ENCODE measurements around the gene BLVRB. TPM values are rescaled to one million over a fixed set of nuclear protein-coding genes. Genes with fewer than 3 reads are reported as not detected.
"Not testable (repeated sequence)": the region's sequence is repeated elsewhere in the genome, so short reads cannot be mapped to it uniquely, and the experiment has no call there.

BLVRB gene
- polyA plus RNA-seq, 3 donors, result 38.2 to 44.1 (median 39.8) TPM

DNA sequence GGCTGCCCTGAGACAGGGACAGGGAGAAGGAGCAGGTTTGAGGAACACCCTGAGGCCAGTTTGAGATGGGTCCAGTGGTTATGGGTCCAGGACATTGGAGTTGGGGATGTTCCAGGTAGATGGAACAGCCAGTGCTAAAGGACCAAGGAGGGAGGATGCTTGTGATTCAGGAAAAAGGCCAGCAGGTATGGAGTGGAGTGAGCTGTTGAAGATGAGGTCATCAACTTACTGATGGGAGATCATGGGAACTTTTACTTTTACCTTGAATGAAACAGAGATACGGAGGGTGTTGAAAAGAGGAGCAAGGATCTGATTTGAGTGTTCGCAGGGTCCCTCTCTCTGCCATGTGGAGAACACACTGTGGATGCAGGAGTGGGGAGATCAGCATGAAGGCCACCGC, 26.7 kb upstream of the BLVRB start:
- no peak for DNase-seq (ENCODE audit: low read depth in 3 of 3, low spot score in 2 of 3)

GRCh38 chr19:40489882-40490230, 24.3 kb upstream of the BLVRB start:
- no peak for DNase-seq (ENCODE audit: low read depth in 3 of 3, low spot score in 2 of 3)

DNA sequence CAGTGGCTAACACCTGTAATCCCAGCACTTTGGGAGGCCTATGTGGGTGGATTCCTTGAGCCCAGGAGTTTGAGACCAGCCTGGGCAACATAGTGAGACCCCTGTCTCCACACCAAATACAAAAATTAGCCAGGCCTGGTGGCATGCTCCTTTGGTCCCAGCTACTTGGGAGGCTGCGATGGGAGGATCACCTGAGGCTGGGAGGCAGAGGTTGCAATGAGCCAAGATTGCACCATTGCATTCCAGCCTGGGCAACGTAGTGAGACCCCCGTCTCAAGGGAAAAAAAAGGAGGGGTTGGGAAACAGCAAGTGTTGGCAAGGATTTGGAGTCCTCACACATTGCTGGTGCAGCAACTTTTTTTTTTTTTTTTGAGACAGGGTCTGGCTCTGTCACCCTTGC, 20.5 kb upstream of the BLVRB start:
- no peak for DNase-seq (ENCODE audit: low read depth in 3 of 3, low spot score in 2 of 3)

- not testable (repeated sequence) for DNase-seq (ENCODE audit: low read depth in 3 of 3, low spot score in 2 of 3)
These were observed 10.5 kb upstream of the BLVRB start for GRCh38 chr19:40475878-40476644.

DNA sequence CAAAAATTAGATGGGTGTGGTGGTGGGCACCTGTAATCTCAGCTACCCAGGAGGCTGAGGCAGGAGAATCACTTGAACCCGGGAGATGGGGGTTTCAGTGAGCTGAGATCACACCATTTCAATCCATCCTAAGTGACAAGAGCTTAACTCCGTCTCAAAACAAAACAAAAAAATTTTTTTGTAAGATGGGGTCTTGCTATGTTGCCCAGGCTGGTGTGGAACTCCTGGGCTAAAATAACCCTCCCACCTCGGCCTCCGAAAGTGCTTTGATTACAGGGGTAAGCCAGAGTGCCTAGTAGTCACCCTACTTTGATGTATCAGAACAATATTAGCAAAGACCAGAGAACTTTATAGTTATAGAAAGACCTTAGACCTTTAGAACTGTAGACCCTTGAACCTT, 9.2 kb upstream of the BLVRB start:
- DNase-seq (ENCODE audit: low read depth in 3 of 3, low spot score in 2 of 3), result no peak

- no peak for DNase-seq (ENCODE audit: low read depth in 3 of 3, low spot score in 2 of 3)
These were observed 7.0 kb upstream of the BLVRB start for GRCh38 chr19:40472516-40472915.

- DNase-seq (ENCODE audit: low read depth in 3 of 3, low spot score in 2 of 3), result no peak
These were observed 5.6 kb upstream of the BLVRB start for GRCh38 chr19:40471111-40471510.

DNA sequence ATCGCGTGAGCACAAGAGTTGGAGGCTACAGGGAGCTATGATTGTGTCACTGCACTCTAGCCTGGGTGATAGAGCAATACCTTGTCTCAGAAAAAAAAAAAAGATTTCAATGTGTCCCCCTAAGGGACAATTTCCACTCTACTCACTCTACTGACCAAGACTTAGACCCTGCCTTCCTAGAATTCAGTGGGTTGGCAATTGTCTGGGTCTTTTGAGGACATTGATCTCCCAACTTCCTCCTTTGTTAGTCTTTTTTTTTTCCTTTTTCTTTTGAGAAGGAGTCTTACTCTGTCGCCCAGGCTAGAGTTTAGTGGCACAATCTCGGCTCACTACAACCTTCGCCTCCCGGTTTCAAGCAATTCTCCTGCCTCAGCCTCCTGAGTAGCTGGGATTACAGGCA, 3.5 kb upstream of the BLVRB start:
- DNase-seq (ENCODE audit: low read depth in 3 of 3, low spot score in 2 of 3), result no peak

DNA sequence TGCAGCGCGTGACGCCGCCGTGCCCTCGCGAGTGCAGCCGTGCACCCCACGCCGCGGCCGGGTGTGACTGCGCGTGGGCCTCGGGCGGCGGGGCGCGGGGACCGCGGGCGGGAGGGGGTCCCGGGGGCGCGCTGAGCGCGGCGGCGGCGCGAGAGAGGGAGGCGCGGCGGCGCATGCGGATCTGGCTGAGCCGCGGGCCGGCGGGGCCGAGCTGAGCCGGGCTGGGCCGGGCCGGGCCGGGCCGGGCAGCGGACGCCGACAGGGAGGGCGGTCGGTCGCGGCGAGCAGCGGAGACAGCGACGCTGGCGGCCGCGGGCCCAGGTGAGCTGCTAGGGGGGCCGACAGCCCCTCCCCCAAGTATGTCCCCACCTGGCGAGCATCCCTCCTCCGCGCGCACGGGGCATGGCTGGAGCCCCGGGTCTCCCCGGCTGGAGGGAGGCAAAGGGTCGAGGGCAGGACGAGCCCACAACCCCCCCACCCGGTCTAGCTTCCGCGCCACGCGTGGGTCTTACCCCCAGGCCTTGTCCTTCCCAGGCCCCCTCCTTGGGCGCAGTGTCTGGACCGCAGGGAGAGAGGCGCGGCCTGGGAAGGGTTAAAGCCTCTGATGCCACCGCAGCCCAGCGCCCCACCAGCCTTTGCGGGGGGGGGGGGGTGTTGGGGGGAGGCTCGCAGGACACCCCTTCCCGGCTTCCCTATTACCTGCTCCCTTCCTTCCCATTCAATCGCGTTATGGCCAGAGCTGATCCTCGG, 1.6 kb upstream of the BLVRB start, which contains the start of gene SPTBN4:
TSS of gene SPTBN4 (plus strand) at position 17 of the 750 bp plus-strand sequence. CDS start 5,621 bp downstream, outside the sequence.
- no peak for DNase-seq (ENCODE audit: low read depth in 3 of 3, low spot score in 2 of 3)

DNA sequence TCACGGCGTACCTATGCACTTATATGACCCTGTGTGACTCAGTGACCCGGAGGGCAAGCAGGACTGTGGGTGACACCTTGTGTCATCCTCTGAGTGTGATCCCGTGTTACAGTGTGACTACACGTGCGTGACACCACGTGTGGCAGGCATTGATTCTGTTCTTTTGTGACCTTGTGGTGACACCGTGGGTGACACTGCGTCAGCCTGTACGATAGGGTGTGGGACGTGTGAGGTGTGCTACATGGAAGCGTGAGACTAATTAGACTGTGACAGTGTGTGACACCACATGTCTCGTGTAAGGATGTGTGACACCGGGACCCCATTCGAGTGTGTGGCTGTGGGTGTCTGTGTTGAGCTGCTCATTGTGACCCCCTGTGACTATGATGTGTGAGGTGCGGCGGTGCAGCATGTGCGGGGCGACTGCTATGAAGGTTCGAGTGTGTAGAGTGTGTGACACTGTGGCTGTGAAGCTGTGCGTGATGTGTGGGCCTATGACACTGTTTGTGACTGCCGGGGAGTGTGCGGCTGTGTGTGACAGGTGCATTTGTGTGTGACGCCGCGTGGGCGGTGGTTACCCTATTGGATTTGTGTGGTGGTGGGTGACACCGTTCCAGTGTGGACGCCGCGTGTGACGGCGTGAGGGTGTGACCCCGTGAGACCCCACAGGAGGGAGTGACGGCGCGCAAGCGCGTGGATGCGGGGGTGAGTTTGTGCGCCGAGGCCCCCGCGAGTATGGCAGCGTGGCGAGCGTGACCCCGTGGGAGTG, 857 bp upstream of the BLVRB start:
- DNase-seq (ENCODE audit: low read depth in 3 of 3, low spot score in 2 of 3), result no peak

GRCh38 chr19:40465025-40465556, 454 bp downstream of the BLVRB start:
- no peak for DNase-seq (ENCODE audit: low read depth in 3 of 3, low spot score in 2 of 3)

- peak in 2 of 3 donors; percentile 48 to 81 for DNase-seq (ENCODE audit: low read depth in 3 of 3, low spot score in 2 of 3)
These were observed 1.2 kb downstream of the BLVRB start for GRCh38 chr19:40464059-40465024.

DNA sequence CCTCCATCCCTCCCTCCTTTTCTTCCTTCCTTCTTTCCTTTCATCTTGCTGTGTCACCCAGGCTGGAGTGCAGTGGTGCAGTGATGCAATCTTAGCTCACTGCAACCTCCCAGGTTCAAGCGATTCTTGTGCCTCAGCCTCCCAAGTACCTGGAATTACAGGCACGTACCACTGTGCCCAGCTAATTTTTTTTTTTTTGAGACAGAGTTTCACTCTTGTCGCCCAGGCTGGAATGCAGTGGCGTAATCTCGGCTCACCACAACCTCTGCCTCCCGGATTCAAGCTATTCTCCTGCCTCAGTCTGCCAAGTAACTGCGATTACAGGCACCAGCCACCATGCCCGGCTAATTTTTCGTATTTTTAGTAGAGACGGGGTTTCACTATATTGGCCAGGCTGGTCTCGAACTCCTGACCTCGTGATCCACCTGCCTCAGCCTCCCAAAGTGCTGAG, 1.9 kb downstream of the BLVRB start:
- not testable (repeated sequence) for DNase-seq (ENCODE audit: low read depth in 3 of 3, low spot score in 2 of 3)

DNA sequence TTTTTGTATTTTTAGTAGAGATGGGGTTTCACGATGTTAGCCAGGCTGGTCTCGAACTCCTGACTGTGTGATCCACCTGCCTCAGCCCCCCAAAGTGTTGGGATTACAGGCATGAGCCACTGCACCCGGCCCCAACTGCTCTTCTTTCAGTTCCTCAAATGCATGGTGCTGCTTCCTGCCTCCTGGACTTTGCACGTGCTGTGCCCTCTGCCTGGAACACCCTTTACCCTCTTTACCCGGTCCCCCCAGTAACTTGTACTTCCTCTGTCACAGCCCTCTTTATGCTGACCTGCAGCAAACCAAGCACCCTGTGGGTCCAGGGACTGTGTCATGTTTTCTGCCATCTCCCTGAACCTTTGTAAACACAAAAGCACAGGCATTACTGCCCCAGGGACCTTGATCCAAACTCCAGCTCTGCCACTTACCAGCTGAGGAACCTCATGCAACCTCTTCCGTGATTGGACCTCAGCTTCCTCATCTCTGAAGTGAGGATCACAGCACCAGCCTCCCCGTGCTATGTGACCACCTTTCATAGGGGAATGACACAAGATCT, 3.8 kb downstream of the BLVRB start:
- DNase-seq (ENCODE audit: low read depth in 3 of 3, low spot score in 2 of 3), result no peak

- DNase-seq (ENCODE audit: low read depth in 3 of 3, low spot score in 2 of 3), result no peak
These were observed 5.4 kb downstream of the BLVRB start for GRCh38 chr19:40460185-40460584.

GRCh38 chr19:40458597-40458974, 7.0 kb downstream of the BLVRB start:
- no peak for DNase-seq (ENCODE audit: low read depth in 3 of 3, low spot score in 2 of 3)

DNA sequence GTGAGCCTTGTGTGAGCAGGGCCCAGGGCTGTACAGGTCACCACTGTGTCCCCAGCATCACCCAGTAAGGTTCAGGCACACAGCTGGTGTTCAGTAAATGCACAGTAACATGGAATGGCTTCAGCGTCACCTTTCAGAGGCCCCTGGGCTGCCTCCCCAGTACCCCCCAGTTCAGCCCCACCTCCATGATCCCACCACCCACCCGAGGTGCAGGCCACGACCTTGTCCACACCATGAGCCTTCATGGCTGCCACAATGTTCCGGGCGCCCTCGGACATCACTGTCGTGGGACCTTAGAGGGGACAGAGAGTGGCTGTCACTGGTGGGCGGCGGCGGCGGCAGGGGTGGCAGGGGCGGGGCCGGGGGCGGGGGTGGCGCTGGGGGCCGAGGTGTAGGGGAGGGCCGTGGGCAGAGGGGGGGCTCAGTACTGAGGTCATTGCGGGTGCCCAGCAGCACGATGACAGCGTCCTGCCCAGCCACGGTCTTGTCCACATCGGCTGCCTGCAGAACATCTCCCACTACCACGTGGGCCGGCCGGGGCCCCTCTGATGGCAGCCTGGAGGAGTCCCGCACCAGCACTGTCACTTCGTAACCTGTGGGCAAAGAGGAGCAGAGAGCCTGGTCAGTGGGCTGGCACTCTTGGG, 7.5 kb downstream of the BLVRB start:
- no peak for DNase-seq (ENCODE audit: low read depth in 3 of 3, low spot score in 2 of 3)

- no peak for DNase-seq (ENCODE audit: low read depth in 3 of 3, low spot score in 2 of 3)
These were observed 8.5 kb downstream of the BLVRB start for GRCh38 chr19:40457048-40457447.

- not testable (repeated sequence) for DNase-seq (ENCODE audit: low read depth in 3 of 3, low spot score in 2 of 3)
These were observed 11.6 kb downstream of the BLVRB start for GRCh38 chr19:40453943-40454342.
